ENCODE measurements around the gene AP1S1. TPM values are rescaled to one million over a fixed set of nuclear protein-coding genes. Genes with fewer than 3 reads are reported as not detected.

AP1S1 gene
- total RNA-seq, 1 experiment from 2014 or later: 72.5 TPM

GRCh38 chr7:101210143-101210542 is 55.9 kb downstream of the AP1S1 start:
- H3K9me3 Mint-ChIP-seq (ENCODE audit: unreplicated experiment): no peaks in the 10 kb centered on the region
- no peak for TF ChIP-seq CTCF (IDR thresholded peaks at IDR 0.05; ENCODE audit: unreplicated experiment)
- no peak overlapping the region for H3K27ac Mint-ChIP-seq (ENCODE audit: low read depth, unreplicated experiment)
- peaks cover 4% of the 10 kb centered on the region for H3K4me1 Mint-ChIP-seq (ENCODE audit: insufficient read depth, unreplicated experiment)
- ChIA-PET CTCF (interaction anchor here (0.6 to 1.7 kb wide), 2 partner anchors 18 to 58 kb away, joined by 3 to 14 read pairs; no protein-coding TSS in a partner anchor), POLR2A (no interaction called here)
- intact Hi-C loops (cut with micrococcal nuclease): no loop called here
- H3K4me3 Mint-ChIP-seq (ENCODE audit: unreplicated experiment): no peak overlapping the region
- H3K36me3 Mint-ChIP-seq (ENCODE audit: insufficient read depth, unreplicated experiment): peaks cover 70% of the 10 kb centered on the region
- DNase-seq (ENCODE audit: unreplicated experiment): no peak
- BruUV-seq (replicated peaks): no TSS peak
- H3K27me3 Mint-ChIP-seq (ENCODE audit: insufficient read depth, unreplicated experiment): no peaks in the 10 kb centered on the region

Small RNA genes lying within 50 kb of the gene (microRNA-seq; reads per million reads assigned to microRNA genes)
- gene MIR4653: not detected

Other genes with a start within 250 kb of the AP1S1 start
- not detected in 2 replicates for gene MUC3A, start 204.9 kb upstream of the AP1S1 start, total RNA-seq (2022)
- gene MUC12, start 184.9 kb upstream of the AP1S1 start, total RNA-seq (2022): not detected in 2 replicates
- gene MUC17, start 134.4 kb upstream of the AP1S1 start, total RNA-seq (2022): not detected in 2 replicates
- gene TRIM56, start 69.0 kb upstream of the AP1S1 start, total RNA-seq (2022): 29.6 and 36.8 TPM in 2 replicates
- 56.7 and 80.6 TPM in 2 replicates for gene SERPINE1, start 27.4 kb upstream of the AP1S1 start, total RNA-seq (2022)
- 11.2 and 12.8 TPM in 2 replicates for gene VGF, start 11.1 kb downstream of the AP1S1 start, total RNA-seq (2022)
- gene NAT16, start 25.8 kb downstream of the AP1S1 start, total RNA-seq (2022): not detected in 2 replicates
- gene MOGAT3, start 46.6 kb downstream of the AP1S1 start, total RNA-seq (2022): not detected in 2 replicates
- gene PLOD3, start 63.1 kb downstream of the AP1S1 start, total RNA-seq (2022): 125 and 134 TPM in 2 replicates
- 63.9 and 70.9 TPM in 2 replicates for gene ZNHIT1, start 63.7 kb downstream of the AP1S1 start, total RNA-seq (2022)
- gene CLDN15, start 83.3 kb downstream of the AP1S1 start, total RNA-seq (2022): 8.5 and 17.1 TPM in 2 replicates
- gene FIS1, start 90.6 kb downstream of the AP1S1 start, total RNA-seq (2022): 213 and 221 TPM in 2 replicates
- 21.5 and 33.8 TPM in 2 replicates for gene IFT22, start 167.3 kb downstream of the AP1S1 start, total RNA-seq (2022)
- not detected in 2 replicates for gene COL26A1, start 208.4 kb downstream of the AP1S1 start, total RNA-seq (2022)